Right lobe of liver (tissue), 6 donors: Measurements from ENCODE around the gene RRP1. TPM values are rescaled to one million over a fixed set of nuclear protein-coding genes. Genes with fewer than 3 reads are reported as not detected.

Experiments used
- ATAC-seq, 4 donors: fragments of 200-7000 bp; cut with Tn5 transposase; one replicate each; pipeline ENCODE4 v1.9.1; 2020; ENCODE audit warnings: mild to moderate bottlenecking in 4 of 4, moderate library complexity in 4 of 4
- DNase-seq, 3 donors: peaks; one replicate each; pipeline ENCODE4 v3.0.0-alpha.2; 2020
- H3K27ac ChIP-seq, 3 donors: fragments of 200-600 bp; one replicate each; pipeline ENCODE4 v1.8.0; 2022
- H3K27me3 ChIP-seq, 2 donors: fragments of 200-600 bp; one replicate each; pipeline ENCODE4 v1.8.0; 2022
- H3K36me3 ChIP-seq, 4 donors: fragments of 200-600 bp; sonication (generic) in 1 of 4; one replicate each; pipeline versions ENCODE4 v1.5.1 to v1.8.0; 2017 to 2022; ENCODE audit warnings: control low read depth in 1 of 4
- H3K4me1 ChIP-seq, 4 donors: fragments of 200-600 bp; sonication (generic) in 1 of 4; one replicate each; pipeline versions ENCODE4 v1.5.1 to v1.8.0; 2017 to 2022; ENCODE audit warnings: control low read depth in 1 of 4
- H3K4me3 ChIP-seq, 3 donors: fragments of 200-600 bp; one replicate each; pipeline ENCODE4 v1.8.0; 2022
- H3K9me3 ChIP-seq, 4 donors: fragments of 200-600 bp; sonication (generic) in 1 of 4; one replicate each; pipeline versions ENCODE4 v1.5.1 to v1.8.0; 2017 to 2022; ENCODE audit warnings: control low read depth in 1 of 4
- CTCF ChIP-seq, 4 donors: fragments of 200-600 bp in 3 of 4; fragments of 450-650 bp in 1 of 4; IDR thresholded peaks; one replicate each; pipeline versions ENCODE4 v1.5.1 to v1.8.0; 2016 to 2022; ENCODE audit warnings: antibody characterized with exemption in 4 of 4, mild to moderate bottlenecking in 2 of 4
- POLR2A ChIP-seq: fragments of 450-650 bp; IDR thresholded peaks from one replicate; pipeline ENCODE4 v1.6.1; 2017; ENCODE audit warnings: antibody characterized with exemption, mild to moderate bottlenecking
- WGBS: methylation state at CpG from one replicate; pipeline ENCODE4 v1.1.6; 2018; ENCODE audit warnings: low coverage, low lambda C conversion rate; ENCODE audit not compliant: insufficient coverage; ENCODE audit errors: missing lambda C conversion rate; 5-methylcytosine and 5-hydroxymethylcytosine counted together
- intact Hi-C, 2 donors: fragments of 100-400 bp; cut with DNase I; formaldehyde crosslinking; loops; one replicate each; pipeline versions ENCODE4 v1.11.2 to v1.14.1; 2022
- total RNA-seq, 6 experiments: library from RNA; depleted of rRNA in 2 of 6; stranded (reverse); fragments of >200 nt in 2 of 6; fragmentation: NEBNext Ultra II Directional in 3 of 6; extraction: Animal tissue kit (Norgen Biotek cat#: 25700) in 3 of 6; gene quantifications; one replicate each; pipeline versions ENCODE4 v1.1.0 to v1.2.4, GENCODE V29; 2016 to 2023
- donor health status: DM: no; HTN: yes; CAD: no.
- donor health status: DM: no; HTN: no; CAD: no.
- donor health status: DM: no; HTN: no; CAD: no.
- donor health status: DM: no; HTN: yes; CAD: no.
- donor health status: DM: no; HTN: yes; CAD: no.

Gene RRP1
- total RNA-seq, 6 experiments from 2014 or later = 8.8 to 25.1 (median 12.9) TPM

- no peak for ATAC-seq
- no peak overlapping the region for H3K4me3 ChIP-seq
- DNase-seq = no peak
- H3K36me3 ChIP-seq = no peaks in the 10 kb centered on the region
- H3K9me3 ChIP-seq = no peaks in the 10 kb centered on the region
- peaks cover 0 to 33% (median 8%) of the 10 kb centered on the region in 4 donors for H3K4me1 ChIP-seq
- no peaks in the 10 kb centered on the region for H3K27me3 ChIP-seq
- H3K27ac ChIP-seq = peak overlapping the region in 1 of 3 donors; percentile 2
- 36% methylated on average over 7 of the region's 26 CpGs for WGBS
- TF ChIP-seq POLR2A = no peak
- TF ChIP-seq CTCF (IDR thresholded peaks at IDR 0.05) = no peak
- intact Hi-C loops = loop anchor here (5.0 to 10.0 kb wide), 4 partner anchors 75 to 167 kb away; no protein-coding TSS in a partner anchor
These were observed 20.6 kb downstream of the RRP1 start for GRCh38 chr21:43809853-43810504.

GRCh38 chr21:43810505-43811261 is 21.3 kb downstream of the RRP1 start:
- 13% methylated on average over 13 of the region's 23 CpGs for WGBS

DNA sequence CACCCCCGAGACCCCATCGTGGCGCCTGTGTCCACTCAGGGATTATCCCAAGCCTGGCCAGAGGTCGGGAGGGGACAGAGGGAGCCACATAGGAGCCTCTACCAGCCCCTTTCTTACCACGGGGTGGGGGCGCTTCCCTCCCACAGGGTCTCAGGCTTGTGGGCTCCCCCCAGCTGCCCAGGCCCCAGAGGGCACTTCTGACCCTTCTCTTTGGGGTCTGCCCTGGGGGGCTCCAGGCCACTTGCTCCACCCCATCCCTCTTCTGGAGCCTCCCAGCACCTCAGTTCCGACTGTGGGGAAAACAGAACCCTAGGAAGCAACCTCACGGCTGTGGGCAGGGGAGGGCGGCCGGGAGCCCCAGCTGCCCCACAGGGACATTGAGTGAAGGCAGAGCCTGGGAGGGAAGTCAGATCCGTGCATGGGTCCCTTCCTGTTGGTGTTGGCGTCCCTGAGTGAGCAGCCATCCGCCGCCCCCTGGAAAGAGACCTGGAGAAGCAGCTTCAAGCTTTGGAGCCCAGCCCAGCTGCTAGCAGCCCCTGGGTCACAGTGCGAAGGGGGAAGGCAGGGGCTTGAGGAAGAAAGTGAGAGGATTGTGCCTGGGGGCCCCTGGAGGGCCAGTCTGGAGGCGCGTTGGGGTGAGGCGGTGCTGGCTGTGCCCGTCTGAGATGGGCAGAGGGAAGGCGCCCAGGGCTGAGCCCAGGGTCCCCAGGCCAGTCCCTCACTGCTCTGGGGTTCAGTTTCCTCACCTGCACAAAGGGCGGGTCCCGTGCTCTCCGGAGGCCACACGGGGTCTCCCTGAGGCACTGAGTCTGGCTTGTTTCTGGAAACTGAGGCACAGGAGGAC is 22.1 kb downstream of the RRP1 start:
- DNase-seq (peak in 1 of 3 donors; percentile 39), ATAC-seq (no peak)
- no peak for TF ChIP-seq CTCF (IDR thresholded peaks at IDR 0.05)
- TF ChIP-seq POLR2A = no peak
- Histone ChIP-seq H3K9me3 (no peaks in the 10 kb centered on the region), H3K4me1 (peaks cover 0 to 33% (median 8%) of the 10 kb centered on the region in 4 donors), H3K36me3 (no peaks in the 10 kb centered on the region), H3K27me3 (no peaks in the 10 kb centered on the region), H3K4me3 (no peak overlapping the region), H3K27ac (no peak overlapping the region)
- intact Hi-C loops = loop anchor here (5.0 to 10.0 kb wide), 3 partner anchors 73 to 166 kb away; no protein-coding TSS in a partner anchor
- 58% methylated on average over 2 of the region's 24 CpGs for WGBS

More at GRCh38 chr21:43810505-43811261, 21.3 kb downstream of the RRP1 start:
- Histone ChIP-seq H3K27me3 (no peaks in the 10 kb centered on the region), H3K36me3 (no peaks in the 10 kb centered on the region), H3K27ac (no peak overlapping the region), H3K4me3 (no peak overlapping the region), H3K4me1 (peaks cover 0 to 33% (median 8%) of the 10 kb centered on the region in 4 donors), H3K9me3 (no peaks in the 10 kb centered on the region)
- ATAC-seq (peak; percentile 89 to 94 (median 92)), DNase-seq (peak; percentile 92 to 95 (median 94))
- TF ChIP-seq CTCF (IDR thresholded peaks at IDR 0.05) = peak; percentile 90 to 99 (median 95)
- no peak for TF ChIP-seq POLR2A
- intact Hi-C loops = loop anchor here (5.0 to 10.0 kb wide), 3 partner anchors 74 to 167 kb away; no protein-coding TSS in a partner anchor

GRCh38 chr21:43812139-43812821 is 22.9 kb downstream of the RRP1 start:
- DNase-seq (peak; percentile 53 to 73 (median 71)), ATAC-seq (peak; percentile 33 to 51 (median 48))
- Histone ChIP-seq H3K27me3 (no peaks in the 10 kb centered on the region), H3K4me1 (peaks cover 0 to 33% (median 8%) of the 10 kb centered on the region in 4 donors), H3K4me3 (no peak overlapping the region), H3K27ac (no peak overlapping the region), H3K9me3 (no peaks in the 10 kb centered on the region), H3K36me3 (no peaks in the 10 kb centered on the region)
- intact Hi-C loops = loop anchor here (5.0 to 10.0 kb wide), 3 partner anchors 73 to 165 kb away; no protein-coding TSS in a partner anchor
- 19% methylated on average over 13 of the region's 27 CpGs for WGBS
- TF ChIP-seq CTCF (IDR thresholded peaks at IDR 0.05) (no peak), POLR2A (no peak)
